OCI-LY1 (cell line): Measurements from ENCODE around the gene DHCR7.

Experiments used
- H2AFZ ChIP-seq: fragments of 200-600 bp; sonication (generic), shearing (Covaris generic); 2 replicates; pipeline ENCODE4 v1.6.0; 2014; ENCODE audit warnings: antibody characterized with exemption, mild to moderate bottlenecking, low read length
- H3F3A ChIP-seq: fragments of 200-600 bp; sonication (generic), shearing (Covaris generic); 2 replicates; pipeline ENCODE4 v1.6.0; 2014; ENCODE audit warnings: mild to moderate bottlenecking, antibody characterized with exemption, low read length, moderate library complexity; ENCODE audit not compliant: insufficient read depth
- H3K27ac ChIP-seq: fragments of 200-600 bp; sonication (generic); 2 replicates; pipeline ENCODE4 v1.5.1; 2014; ENCODE audit warnings: low read length, mixed run types, mild to moderate bottlenecking, low read depth; ENCODE audit not compliant: poor library complexity, severe bottlenecking
- H3K27me3 ChIP-seq: fragments of 200-600 bp; sonication (generic); 2 replicates; pipeline ENCODE4 v1.6.0; 2014; ENCODE audit warnings: antibody characterized with exemption, mild to moderate bottlenecking, low read length, moderate library complexity; ENCODE audit not compliant: insufficient read depth
- H3K36me3 ChIP-seq: fragments of 200-600 bp; sonication (generic); 2 replicates; pipeline ENCODE4 v1.6.1; 2014; ENCODE audit warnings: mild to moderate bottlenecking, antibody characterized with exemption, low read length, moderate library complexity, mixed read lengths; ENCODE audit not compliant: insufficient read depth
- H3K4me1 ChIP-seq: fragments of 200-600 bp; sonication (generic); 2 replicates; pipeline ENCODE4 v1.5.1; 2014; ENCODE audit warnings: mild to moderate bottlenecking, low read length, moderate library complexity; ENCODE audit not compliant: insufficient read depth, severe bottlenecking
- H3K4me2 ChIP-seq: fragments of 200-600 bp; sonication (generic), shearing (Covaris generic); 2 replicates; pipeline ENCODE4 v1.6.1; 2014; ENCODE audit warnings: low read length
- H3K4me3 ChIP-seq: fragments of 200-600 bp; sonication (generic); 2 replicates; pipeline ENCODE4 v1.5.1; 2014; ENCODE audit warnings: low read length, low read depth, mild to moderate bottlenecking, mixed read lengths; ENCODE audit not compliant: poor library complexity, severe bottlenecking
- H3K79me2 ChIP-seq: fragments of 200-600 bp; shearing (Covaris generic); 2 replicates; pipeline ENCODE4 v1.6.1; 2016; ENCODE audit warnings: mixed run types, low read length, mixed read lengths; ENCODE audit not compliant: insufficient read depth
- H3K9ac ChIP-seq: fragments of 200-600 bp; sonication (generic), shearing (Covaris generic); 2 replicates; pipeline ENCODE4 v1.6.1; 2014; ENCODE audit warnings: mild to moderate bottlenecking, low read length, mixed read lengths
- H3K9me2 ChIP-seq: fragments of 200-600 bp; sonication (generic), shearing (Covaris generic); 2 replicates; pipeline ENCODE4 v1.6.1; 2014; ENCODE audit warnings: low read depth, mild to moderate bottlenecking, low read length, mixed read lengths
- H3K9me3 ChIP-seq: fragments of 200-600 bp; shearing (Covaris generic); 2 replicates; pipeline ENCODE4 v1.6.1; 2014; ENCODE audit warnings: low read length, mixed read lengths
- H4K20me1 ChIP-seq: fragments of 200-600 bp; sonication (generic), shearing (Covaris generic); 2 replicates; pipeline ENCODE4 v1.6.0; 2016; ENCODE audit warnings: mild to moderate bottlenecking, low read length; ENCODE audit not compliant: insufficient read depth
- EZH2 ChIP-seq: fragments of 200-600 bp; sonication (generic), shearing (Covaris generic); IDR thresholded peaks from 2 replicates; pipeline ENCODE4 v1.8.0; 2017; ENCODE audit warnings: borderline replicate concordance, mixed run types, mild to moderate bottlenecking, antibody characterized with exemption, low read length, moderate library complexity, mixed read lengths
- TF ChIP-seq, protein P1 (sequence below): fragments of 200-600 bp; sonication (generic), shearing (Covaris generic); IDR thresholded peaks from 2 replicates; pipeline ENCODE4 v1.5.1; 2017; ENCODE audit warnings: mild to moderate bottlenecking, antibody characterized with exemption, low read length, moderate library complexity, mixed read lengths

Gene DHCR7

DNA sequence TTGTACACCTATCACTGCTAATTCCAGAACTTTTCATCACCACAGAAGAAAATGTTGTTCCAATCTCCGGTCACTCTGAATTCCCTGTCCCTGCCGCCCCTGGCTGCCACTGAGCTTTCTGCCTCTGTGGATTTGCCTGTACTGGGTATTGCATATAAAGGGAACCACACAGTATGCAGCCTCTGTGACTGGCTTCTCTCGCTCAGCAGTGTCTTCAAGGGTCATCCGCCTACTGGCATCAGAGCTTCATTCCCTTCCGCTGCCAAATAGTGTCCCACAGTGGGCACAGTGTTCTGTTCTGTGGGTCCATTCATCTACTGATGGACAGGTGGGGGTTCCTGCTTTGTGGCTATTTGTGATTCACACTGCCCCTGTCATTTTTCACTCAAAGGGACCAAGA, 5.3 kb downstream of the DHCR7 start:
- H3K4me1 ChIP-seq: peaks cover 14% of the 10 kb centered on the region
- peaks cover 94% of the 10 kb centered on the region for H3K36me3 ChIP-seq
- H3K79me2 ChIP-seq: no peaks in the 10 kb centered on the region

DNA sequence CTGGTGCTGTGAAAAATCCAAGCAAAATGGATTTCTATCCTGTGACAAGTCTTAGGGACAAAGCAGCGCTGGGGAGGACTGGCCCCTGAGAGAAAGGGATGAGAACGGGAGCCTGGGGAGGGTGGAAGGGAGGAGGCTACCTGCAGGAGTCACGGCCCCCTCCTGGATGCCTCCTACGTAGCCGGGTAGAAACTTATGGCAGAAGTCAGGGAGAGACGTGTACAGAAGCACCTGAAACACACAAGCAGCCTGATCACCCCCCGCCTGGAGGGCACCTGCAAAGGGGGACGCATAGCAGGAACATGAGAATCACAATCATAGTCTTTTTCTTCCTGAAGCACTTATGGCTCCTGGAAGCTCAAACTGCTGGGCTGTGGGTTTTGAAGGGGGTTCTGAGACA, 6.1 kb downstream of the DHCR7 start:
- Histone ChIP-seq H3K4me3 (no peak overlapping the region), H3K79me2 (no peaks in the 10 kb centered on the region), H3K4me2 (no peak overlapping the region), H3F3A (no peaks in the 10 kb centered on the region), H3K9me2 (no peaks in the 10 kb centered on the region), H3K9ac (no peak overlapping the region), H3K27me3 (no peaks in the 10 kb centered on the region), H3K9me3 (no peaks in the 10 kb centered on the region), H3K4me1 (peaks cover 8% of the 10 kb centered on the region), H3K27ac (no peak overlapping the region), H3K36me3 (peaks cover 97% of the 10 kb centered on the region), H2AFZ (no peak overlapping the region), H4K20me1 (no peaks in the 10 kb centered on the region)
- TF ChIP-seq, protein P1, sequence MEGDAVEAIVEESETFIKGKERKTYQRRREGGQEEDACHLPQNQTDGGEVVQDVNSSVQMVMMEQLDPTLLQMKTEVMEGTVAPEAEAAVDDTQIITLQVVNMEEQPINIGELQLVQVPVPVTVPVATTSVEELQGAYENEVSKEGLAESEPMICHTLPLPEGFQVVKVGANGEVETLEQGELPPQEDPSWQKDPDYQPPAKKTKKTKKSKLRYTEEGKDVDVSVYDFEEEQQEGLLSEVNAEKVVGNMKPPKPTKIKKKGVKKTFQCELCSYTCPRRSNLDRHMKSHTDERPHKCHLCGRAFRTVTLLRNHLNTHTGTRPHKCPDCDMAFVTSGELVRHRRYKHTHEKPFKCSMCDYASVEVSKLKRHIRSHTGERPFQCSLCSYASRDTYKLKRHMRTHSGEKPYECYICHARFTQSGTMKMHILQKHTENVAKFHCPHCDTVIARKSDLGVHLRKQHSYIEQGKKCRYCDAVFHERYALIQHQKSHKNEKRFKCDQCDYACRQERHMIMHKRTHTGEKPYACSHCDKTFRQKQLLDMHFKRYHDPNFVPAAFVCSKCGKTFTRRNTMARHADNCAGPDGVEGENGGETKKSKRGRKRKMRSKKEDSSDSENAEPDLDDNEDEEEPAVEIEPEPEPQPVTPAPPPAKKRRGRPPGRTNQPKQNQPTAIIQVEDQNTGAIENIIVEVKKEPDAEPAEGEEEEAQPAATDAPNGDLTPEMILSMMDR: no peak
- no peak for TF ChIP-seq EZH2

More for the DNA sequence above, 5.3 kb downstream of the DHCR7 start:
- Histone ChIP-seq H3K9me3 (no peaks in the 10 kb centered on the region), H3K4me2 (no peak overlapping the region), H3K9ac (no peak overlapping the region), H3K27ac (no peak overlapping the region), H3K9me2 (no peaks in the 10 kb centered on the region), H4K20me1 (no peaks in the 10 kb centered on the region), H2AFZ (no peak overlapping the region), H3K27me3 (no peaks in the 10 kb centered on the region), H3K4me3 (no peak overlapping the region), H3F3A (no peaks in the 10 kb centered on the region)
- TF ChIP-seq EZH2: no peak
- TF ChIP-seq, protein P1: no peak

DNA sequence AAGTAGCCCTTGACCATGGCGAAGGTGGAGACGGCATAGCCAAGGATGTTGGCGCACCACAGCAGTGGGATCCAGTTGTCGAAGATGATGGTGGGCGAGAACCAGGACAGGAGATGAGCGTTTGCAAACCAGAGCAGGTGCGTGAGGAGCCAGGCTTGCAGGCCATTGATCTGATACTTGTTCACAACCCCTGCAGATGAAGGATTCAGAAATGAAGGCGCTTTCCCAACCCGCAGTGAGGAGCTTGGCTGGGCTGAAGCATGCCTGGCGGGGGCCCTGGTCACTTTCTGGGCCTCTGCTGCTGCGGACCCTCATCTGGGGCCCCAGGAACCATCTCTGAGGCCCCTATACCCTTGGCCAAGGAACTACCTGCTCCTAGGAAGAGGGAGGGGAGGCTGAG, 6.9 kb downstream of the DHCR7 start:
- peaks cover 96% of the 10 kb centered on the region for H3K36me3 ChIP-seq
- no peaks in the 10 kb centered on the region for H3K4me1 ChIP-seq
- no peaks in the 10 kb centered on the region for H3K27me3 ChIP-seq
- no peaks in the 10 kb centered on the region for H4K20me1 ChIP-seq
- H3K9me2 ChIP-seq: no peaks in the 10 kb centered on the region
- H2AFZ ChIP-seq: no peak overlapping the region
- no peak overlapping the region for H3K27ac ChIP-seq
- H3F3A ChIP-seq: no peaks in the 10 kb centered on the region
- TF ChIP-seq EZH2: no peak
- TF ChIP-seq, protein P1: no peak
- H3K9ac ChIP-seq: no peak overlapping the region
- no peak overlapping the region for H3K4me3 ChIP-seq
- H3K4me2 ChIP-seq: no peak overlapping the region
- no peaks in the 10 kb centered on the region for H3K79me2 ChIP-seq
- no peaks in the 10 kb centered on the region for H3K9me3 ChIP-seq
